ENCODE measurements around the gene PPP2R5B.

GRCh38 chr11:64905516-64906313 is 18.8 kb upstream of the PPP2R5B start:
- TF ChIP-seq SUZ12 (IDR thresholded peaks at IDR 0.05; ENCODE audit: extremely low read depth, insufficient read depth, insufficient read length) (no peak), YY1 (IDR thresholded peaks at IDR 0.05; ENCODE audit: insufficient read depth, insufficient read length) (no peak), ZNF274 (IDR thresholded peaks at IDR 0.05; ENCODE audit: low read depth, low read length) (no peak)

Data from NT2/D1 (cell line).